Activated CD4-positive, alpha-beta T cell treated with anti-CD3 and anti-CD28 coated beads, Interleukin-2, amount 50 U/mL, for 4 hours (primary cell): ENCODE measurements around the gene PITPNC1.
"Not testable (repeated sequence)": the region's sequence is repeated elsewhere in the genome, so short reads cannot be mapped to it uniquely, and the experiment has no call there.

Experiments
- DNase-seq, 2 experiments: peaks; one replicate each; pipeline ENCODE4 v3.0.0-alpha.2; 2020

Gene PITPNC1

DNA sequence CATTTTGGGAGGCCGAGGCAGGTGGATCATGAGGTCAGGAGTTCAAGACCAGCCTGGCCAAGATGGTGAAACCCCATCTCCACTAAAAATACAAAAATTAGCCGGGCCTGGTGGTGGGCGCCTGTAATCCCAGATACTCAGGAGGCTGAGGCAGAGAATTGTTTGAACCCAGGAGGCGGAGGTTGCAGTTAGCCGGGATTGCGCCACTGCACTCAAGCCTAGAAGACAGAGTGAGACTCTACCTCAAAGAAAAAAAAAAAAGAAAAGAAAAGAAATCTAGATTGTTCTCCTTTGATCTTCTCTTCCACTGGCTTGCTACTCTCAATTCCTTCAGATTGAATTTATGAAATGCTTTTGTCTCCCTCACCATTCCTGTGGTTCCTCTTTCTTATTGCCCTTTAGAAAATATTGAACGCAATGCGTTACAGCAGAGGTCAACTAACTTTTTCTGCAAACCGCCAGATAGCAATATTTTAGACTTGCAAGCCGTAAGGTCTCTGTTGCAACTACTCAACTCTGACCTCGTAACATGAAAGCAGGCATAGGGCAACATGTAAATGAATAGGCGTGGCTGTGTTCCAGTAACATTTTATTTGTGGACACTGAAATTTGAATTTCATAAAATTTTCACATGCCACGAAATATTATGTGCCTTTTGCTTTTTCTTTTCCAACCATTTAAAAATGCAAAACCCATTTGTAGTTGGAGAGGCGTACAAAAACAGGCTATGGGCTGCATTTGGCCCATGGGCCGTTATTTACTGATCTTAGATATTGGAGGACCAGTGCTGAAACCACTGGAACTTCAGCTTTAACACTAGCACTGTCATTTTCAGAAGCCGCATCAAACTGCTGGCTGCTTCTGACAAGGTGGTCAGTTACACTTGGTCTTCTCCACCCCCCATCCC lies 24.8 kb downstream of the PITPNC1 start:
- no peak for DNase-seq

DNA sequence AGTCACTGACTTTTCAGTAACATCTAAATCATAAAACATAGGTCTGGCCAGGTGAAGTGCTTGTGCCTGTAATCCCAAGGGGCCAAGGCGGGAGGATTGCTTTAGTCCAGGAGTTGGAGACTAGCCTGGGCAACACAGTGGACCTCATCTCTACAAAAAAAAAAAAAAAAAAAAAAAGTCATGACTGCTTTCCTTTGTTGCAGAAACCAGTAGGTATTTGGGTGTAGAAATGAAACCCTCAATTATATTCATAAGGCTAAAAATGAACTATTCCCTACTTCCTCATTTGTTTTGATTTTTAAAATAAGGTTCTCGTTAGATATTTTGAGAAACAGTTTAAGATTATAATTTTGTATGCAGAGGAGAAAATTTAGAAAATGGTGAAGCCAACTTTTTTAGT lies 26.0 kb downstream of the PITPNC1 start:
- no peak for DNase-seq

DNA sequence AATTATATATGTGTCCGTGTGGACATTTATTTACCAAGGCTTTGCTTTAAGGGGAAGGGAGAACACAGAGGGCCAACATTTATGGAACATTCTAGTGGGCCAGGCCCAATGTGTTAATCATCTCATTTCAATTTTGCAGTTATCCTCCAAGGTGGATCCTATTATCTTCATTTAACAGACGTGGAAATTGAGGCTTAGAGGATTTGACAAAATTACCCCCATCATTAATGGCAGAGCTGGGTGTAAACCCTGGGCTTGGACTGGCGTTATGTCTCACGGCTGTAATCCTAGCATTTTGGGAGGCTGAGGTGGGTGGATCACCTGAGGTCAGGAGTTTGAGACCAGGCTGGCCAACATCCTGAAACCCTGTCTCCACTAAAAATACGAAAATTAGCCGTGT lies 26.4 kb downstream of the PITPNC1 start:
- no peak for DNase-seq

DNA sequence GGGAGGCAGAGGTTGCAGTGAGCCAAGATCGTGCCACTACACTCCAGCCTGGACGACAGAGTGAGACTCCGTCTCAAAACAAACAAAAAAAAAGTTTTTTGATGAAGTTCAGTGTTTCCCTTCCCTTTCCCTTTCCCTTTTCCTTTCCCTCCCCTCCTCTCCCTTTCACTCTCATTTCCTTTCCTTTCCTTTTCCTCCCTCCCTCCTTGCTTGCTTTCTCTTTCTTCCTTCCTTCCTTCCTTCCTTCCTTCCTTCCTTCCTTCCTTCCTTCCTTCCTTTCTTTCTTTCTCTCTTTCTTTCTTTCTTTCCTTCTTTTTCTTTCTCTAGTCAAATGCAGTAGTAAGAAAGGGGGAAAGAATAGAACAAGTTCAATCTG lies 31.4 kb downstream of the PITPNC1 start:
- DNase-seq, result not testable (repeated sequence)

DNA sequence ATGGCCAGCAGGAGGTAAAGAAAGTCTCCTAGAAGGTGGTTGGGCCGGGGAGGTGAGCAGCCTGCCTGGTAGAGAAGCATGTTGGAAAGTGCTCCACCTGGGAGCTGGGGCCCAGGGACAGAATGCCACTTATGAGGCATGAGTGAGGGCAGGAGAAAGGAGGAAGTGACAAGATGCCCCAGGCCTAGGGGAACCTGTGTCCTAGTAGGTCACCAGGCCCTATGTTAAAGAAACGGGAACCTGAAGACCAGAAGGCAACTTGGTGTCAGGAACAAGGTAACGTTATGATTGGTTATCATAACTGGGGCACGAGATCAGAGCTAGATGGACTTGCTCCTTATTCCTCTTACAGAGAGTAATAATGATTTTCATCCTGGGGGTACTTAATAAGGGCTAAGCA lies 34.3 kb downstream of the PITPNC1 start:
- DNase-seq, result no peak

DNA sequence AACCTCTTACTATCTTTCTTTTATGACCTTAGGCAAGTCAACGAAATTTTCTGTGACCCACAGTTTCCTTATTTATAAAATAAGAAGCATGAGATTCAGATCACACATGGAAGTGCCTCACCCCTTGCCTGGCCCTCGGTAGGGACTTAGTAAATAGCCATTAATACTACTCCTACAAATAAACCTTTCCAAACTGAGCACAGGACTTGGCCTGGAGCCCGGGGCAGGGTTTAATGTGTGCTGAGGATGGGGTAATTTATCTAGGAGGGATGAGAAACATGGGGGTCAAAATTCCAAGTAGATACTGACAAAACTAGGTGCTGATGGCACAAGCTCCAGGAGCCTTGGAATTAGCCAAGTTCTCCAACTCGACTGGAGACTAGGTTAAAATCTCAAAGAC lies 35.0 kb downstream of the PITPNC1 start:
- DNase-seq, result no peak

DNA sequence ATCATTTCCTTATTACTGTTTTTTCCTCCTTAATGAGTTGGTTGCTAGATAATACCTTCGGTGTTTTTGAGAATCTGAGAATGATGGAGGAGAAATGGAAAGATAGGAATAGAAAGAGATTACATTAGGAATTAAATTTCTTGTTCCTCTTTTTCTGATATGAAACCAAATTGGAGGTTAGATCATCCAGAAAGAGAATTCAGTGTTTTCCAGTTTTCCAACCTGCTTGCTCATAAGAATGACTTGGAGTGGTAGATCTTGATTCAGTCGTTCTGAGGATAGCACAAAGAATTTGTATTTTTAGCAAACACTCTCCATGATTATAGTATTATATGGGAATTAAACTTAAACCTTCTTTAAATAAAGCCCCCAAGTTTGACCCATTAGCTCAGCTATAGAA lies 35.9 kb downstream of the PITPNC1 start:
- DNase-seq, result no peak

DNA sequence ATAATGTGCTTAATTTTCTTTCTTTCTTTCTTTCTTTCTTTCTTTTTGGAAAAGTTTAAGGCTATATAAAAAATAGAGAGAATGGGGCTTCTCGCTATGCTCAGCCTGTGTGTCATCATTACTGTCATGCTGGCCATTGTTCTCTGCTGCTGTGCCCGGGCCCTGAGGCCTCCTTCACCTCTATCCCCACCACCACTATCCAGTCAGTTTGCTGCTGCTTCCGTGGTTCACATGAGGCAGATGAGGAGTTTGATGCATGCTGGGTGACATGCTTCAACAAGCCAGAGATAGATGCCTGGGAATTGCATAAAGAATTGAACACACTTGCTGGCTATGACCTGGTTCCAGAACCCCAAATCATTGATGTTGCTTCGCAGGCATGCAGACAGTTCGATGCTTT lies 36.3 kb downstream of the PITPNC1 start:
- no peak for DNase-seq

DNA sequence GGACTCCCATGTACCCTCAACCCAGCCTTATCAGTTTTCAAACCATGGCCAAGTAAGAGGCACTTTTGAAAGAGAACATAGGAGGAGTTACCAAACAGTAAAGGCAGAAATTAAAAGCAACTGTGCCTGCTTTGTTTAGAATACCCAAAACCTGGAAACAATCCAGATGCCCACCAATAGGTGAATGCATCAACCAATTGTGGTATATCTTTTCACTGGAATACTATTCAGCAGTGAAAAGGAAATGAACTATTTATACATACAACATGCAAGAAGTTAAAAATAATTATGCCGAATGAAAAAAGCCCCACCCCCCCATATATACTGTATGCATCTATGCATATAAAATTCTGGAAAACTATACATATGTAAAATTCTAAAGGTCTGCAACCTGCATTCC lies 37.0 kb downstream of the PITPNC1 start:
- no peak for DNase-seq

DNA sequence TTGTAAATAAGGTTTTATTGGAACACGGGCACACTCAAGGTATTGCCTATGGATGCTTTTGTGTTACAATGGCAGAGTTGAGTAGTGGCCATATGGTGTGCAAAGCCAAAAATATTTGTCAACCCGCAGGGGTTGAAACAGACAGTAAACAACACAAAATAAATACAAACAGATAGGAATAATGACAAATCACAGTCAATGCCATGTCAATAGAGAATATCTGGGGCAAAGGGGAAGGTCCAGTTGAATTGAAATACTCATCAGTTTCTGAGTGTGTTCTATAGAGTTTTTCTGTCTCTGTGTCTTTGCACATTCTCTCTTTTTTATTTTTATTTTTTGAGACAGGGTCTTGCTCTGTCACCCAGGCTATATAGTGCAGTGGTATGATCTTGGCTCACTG lies 37.5 kb downstream of the PITPNC1 start:
- no peak for DNase-seq

DNA sequence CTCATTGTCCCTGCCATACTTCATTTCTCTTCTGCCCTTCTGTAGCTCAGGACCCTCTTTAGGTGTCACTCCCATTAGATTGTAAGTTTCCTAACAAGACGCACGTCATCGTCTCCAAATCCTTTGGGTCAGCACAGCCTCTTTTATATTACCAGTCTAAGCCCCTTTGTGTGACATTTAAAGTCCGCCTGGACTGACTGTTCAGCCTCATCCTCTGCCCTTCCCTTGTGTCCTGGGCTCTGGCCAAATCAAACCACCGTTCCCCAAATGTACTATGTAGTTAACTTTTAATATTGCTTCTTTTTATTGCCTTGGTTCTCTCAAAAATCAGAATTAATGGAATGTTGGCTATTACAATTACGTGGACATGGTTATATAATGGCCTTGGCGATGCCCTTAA lies 38.2 kb downstream of the PITPNC1 start:
- no peak for DNase-seq

DNA sequence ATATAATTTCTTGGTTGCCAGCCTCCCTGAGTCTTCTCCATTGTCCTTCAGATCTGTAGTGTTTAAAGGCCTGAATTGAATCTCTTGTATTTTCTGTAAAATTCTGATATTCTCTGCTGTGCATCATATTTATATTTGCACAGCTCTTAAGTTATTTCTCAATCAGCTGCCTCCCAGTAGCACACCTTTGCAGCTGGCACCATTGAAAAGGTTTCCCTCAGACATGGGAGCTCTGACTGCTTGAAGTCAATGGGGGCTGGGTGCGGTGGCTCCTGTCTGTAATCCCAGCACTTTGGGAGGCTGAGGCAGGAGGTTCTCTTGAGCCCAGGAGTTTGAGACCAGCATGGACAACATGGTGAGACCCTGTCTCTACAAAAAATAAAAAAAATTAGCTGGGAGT lies 40.4 kb downstream of the PITPNC1 start:
- no peak for DNase-seq

DNA sequence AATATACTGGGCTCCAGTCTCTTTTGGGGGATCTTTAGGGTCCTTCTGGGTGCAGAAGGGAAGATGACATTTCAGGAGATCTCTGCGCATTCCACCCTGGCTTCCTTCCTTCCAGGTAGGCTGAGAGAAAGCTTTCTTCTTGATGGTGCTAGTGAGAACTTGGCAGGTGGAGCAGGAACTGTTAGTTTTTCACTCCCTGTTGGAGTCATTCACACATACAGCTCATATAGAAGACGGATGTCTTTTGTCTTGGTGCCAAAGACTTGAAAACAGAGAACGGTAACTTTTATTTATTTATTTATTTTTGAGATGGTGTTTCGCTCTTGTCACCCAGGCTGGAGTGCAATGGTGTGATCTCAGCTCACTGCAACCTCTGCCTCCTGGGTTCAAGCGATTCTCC lies 43.9 kb downstream of the PITPNC1 start:
- no peak for DNase-seq

DNA sequence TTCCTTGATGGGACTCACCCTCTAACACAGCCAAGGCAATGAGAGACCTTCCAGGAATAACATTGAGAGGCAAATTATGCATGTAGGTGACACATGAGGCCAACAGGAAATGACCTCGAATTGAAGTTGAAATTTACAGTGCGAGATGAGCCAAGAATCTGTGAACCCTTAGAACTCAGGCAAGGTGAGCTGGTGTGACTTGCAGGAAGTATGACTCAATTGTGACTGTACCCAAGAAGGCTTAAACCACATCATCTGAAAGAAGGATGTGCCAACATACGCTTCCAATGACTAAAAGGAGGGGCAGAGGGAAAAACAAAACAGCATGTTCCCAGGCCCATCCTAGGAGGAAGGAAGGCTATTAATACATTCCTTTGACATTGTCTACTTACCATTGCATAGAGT lies 44.8 kb downstream of the PITPNC1 start:
- peak; percentile 38 to 48 for DNase-seq

DNA sequence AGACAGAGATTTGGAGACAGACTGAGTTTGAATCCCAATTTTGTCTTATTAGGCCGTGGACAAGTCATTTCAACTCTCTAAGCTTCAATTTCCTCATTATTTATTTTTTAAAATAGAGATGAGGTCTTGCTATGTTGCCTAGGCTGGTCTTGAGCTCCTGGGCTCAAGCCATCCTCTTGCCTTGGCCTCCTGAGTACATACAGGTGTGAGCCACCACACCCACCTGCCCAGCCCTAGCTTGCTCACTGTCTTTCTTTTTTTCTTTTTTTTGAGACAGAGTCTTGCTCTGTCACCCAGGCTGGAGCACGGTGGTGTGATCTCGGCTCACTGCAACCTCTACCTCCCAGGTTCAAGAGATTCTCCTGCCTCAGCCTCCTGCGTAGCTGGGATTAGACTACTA lies 45.2 kb downstream of the PITPNC1 start:
- DNase-seq, result peak; percentile 46 to 48

DNA sequence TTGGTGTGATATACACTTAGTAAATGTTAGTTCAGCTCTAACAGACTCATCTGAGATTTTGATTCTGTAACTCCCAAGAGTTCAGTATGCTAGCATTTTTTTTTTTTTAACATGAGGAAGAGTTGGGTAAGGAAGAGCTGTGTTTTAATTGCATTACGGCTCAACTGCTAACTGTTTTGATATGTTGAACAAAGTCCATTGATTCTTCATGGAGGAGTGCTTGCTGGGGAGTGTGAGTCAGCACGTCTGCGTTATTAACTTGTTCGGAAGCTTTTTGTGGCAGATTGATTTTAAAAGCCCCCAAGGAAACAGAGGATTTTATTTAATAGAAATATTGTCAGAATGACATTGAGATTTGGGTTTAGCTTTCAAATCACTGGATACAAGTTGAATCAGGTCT lies 45.8 kb downstream of the PITPNC1 start:
- DNase-seq, result no peak

DNA sequence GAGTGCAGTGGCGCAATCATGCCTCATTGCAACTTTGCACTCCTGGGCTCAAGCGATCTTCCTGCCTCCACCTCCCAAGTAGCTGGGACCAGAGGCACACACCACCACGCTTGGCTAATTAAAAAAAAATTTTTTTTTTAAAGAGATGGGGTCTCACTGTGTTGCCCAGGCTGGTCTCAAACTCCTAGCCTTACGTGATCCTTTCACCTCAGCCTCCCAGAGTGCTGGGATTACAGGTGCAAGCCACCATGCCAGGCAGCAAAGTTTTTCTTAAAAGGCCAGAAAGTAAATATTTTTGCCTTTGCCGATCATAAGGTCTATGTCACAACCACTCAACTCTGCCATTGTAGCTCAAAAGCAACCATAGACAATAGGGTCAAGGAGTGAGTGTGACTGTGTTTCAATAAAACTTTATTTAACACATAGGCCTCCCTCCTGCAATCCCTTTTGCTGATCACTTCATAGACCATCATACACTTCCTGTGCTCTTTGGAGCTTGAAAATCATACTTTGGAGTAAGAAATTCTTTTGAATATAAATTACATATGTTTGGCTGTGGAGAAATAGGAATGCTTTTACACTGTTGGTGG lies 48.6 kb downstream of the PITPNC1 start:
- DNase-seq, result no peak

DNA sequence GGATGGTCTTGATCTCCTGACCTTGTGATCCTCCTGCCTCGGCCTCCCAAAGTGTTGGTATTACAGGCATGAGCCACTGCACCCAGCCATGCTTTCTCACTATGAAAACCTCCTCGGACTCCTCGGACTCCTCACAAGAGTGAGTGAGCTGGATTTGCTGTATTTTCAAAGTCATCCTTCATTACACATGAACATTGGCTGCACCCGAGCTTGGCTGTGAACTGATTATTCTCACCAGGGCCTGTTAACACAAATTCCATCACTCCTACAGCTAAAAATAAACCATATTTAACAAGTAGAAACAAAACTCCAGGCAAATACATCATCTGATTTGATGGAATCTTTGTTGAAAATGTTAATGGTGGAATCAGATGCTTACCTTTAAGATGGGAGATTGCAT lies 50.3 kb downstream of the PITPNC1 start:
- DNase-seq, result no peak

DNA sequence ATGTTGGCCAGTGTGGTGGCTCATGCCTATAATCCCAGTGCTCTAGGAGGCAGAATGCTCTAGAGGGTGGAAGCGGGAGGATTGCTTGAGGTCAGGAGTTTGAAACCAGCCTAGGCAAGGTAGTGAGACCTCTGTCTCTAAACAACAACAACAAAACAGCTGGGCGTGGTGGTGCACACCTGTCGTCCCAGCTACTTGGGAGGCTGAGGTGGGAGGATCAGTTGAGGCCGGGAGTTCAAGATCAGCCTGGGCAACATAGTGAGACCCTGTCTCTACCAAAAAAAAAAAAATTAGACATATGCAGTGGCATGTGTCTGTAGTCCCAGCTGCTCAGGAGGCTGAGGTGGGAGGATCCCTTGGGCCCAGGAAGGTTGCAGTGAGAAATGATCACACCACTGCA lies 53.4 kb downstream of the PITPNC1 start:
- DNase-seq, result not testable (repeated sequence)

DNA sequence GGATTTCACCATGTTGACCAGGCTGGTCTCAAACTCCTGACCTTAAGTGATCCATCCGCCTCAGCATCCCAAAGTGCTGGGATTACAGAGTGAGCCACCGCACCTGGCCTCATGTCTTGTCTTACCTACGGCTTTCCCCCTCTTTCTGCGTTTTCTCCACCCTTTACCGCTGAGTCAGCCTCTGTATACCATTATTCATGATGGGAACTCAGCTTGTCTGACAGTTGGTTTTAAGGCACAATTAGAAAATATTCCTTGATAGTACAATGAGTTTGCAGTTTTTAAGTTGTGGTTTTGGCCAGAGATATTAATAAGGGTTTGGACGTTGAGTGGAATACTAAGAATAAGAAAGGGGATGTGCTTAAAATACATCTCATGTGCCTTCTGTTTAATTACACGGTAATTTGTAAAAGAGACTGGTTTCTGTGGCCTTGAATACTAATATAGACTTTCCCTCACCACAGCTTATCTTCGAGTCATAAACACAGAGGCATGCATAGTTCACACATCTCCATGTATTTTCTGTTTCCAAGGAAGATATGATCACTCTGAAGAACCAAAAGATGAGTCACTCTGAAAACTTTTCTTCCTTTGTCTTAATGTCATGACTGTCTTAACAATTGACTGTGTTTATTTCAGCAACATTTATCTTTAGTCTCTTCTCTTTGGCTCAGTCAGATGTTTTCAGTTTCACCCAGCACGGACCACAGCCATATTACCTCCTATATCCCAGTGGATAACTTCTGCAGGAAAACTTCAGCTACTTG lies 54.4 kb downstream of the PITPNC1 start:
- no peak for DNase-seq

DNA sequence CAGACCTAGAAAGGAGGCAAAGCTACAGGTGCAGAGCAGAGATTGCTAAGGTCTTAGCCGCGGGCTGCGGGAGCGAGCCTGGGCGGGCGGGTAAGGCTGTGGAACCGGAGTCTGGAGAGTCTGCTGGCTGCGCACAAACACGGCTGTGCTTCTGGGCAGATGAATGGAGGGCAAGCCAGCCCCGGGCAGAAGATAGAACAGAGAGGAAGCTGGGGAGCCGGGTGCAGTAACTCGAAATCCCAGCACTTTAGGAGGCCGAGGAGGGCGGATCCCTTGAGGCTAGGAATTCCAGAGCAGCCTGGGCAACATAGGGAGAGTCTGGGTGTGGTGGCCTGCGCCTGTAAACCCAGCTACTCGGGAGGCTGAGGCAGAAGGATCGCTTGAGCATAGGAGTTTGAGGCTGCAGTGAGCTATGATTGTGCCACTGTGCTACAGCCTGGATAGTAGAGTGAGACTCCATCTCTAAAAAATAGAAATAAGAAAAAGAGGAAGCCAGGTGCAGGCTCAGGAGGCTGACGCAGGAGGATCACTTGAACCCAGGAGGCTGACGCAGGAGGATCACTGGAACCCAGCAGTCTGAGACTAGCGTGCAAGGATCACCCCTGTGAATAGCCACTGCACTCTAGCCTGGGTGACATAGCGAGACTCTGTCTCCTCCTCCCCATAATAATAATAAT lies 56.3 kb downstream of the PITPNC1 start:
- DNase-seq, result no peak

DNA sequence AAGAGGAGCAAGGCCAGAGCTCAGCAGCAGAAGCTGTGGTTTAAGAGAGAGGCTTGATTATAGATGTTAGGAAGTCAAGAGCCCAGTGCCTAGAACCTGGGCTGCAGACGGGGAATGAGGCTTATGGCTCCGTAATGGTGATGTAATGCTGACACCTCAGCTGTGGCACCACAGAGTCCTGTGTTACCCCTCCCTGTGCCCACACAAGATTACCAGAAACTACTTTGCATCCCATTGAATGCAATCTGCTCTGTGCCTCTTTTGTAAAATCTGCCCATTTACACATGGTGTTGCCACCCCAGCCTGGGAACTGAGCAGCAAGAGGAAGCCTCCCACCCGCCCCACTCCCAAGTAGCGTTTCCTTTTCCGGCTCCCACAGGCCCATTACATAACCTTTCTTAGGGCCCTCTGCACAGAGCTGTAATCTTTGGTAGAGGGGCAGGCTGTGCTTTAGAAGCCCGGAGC lies 57.0 kb downstream of the PITPNC1 start:
- DNase-seq, result peak; percentile 40 to 46

DNA sequence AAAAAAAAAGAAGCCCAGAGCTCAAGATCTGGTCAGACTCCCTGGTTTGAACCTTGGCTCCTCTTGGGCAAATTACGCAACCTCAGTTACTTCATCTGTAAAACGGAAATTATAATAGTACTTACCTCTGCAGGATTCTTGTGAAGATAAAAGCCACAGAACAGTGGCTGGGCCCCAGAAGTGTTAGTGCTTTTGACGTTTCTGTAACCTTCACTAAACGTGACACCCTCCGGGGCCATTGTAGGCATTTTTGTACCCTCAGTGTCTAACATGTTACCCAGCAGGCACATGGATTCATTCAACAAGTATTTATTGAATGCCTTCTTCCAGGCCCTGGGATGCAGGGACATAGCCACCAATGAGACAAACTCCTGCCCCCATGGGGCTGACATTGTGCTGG lies 58.0 kb downstream of the PITPNC1 start:
- peak; percentile 43 to 51 for DNase-seq
